Ishikawa (cell line): ENCODE measurements around the gene IQCM.
A peak's percentile ranks its signal among the peaks of the same experiment; 100 is the strongest.

Experiments
- CEBPB ChIP-seq: IDR thresholded peaks from 2 replicates; pipeline ENCODE4 v1.6.1; 2012
- CREB1 ChIP-seq: IDR thresholded peaks from 2 replicates; pipeline ENCODE4 v1.6.1; 2012; ENCODE audit warnings: low read depth
- EGR1 ChIP-seq: IDR thresholded peaks from 2 replicates; pipeline ENCODE4 v1.6.1; 2012
- EP300 ChIP-seq: IDR thresholded peaks from 2 replicates; pipeline ENCODE4 v1.6.1; 2012; ENCODE audit warnings: borderline replicate concordance
- FOXM1 ChIP-seq: IDR thresholded peaks from 2 replicates; pipeline ENCODE4 v1.6.1; 2012; ENCODE audit warnings: low read depth, borderline replicate concordance
- NFIC ChIP-seq: IDR thresholded peaks from 2 replicates; pipeline ENCODE4 v1.6.1; 2012
- RAD21 ChIP-seq: IDR thresholded peaks from 2 replicates; pipeline ENCODE4 v1.6.1; 2012; ENCODE audit warnings: low read depth
- TAF1 ChIP-seq: IDR thresholded peaks from 2 replicates; pipeline ENCODE4 v1.6.1; 2012; ENCODE audit warnings: low read depth, mild to moderate bottlenecking
- TCF12 ChIP-seq: IDR thresholded peaks from 2 replicates; pipeline ENCODE4 v1.6.1; 2012; ENCODE audit warnings: low read depth
- TEAD4 ChIP-seq: IDR thresholded peaks from 2 replicates; pipeline ENCODE4 v1.6.1; 2012
- YY1 ChIP-seq: IDR thresholded peaks from 2 replicates; pipeline ENCODE4 v1.6.1; 2012; ENCODE audit warnings: low read depth
- ZBTB7A ChIP-seq: IDR thresholded peaks from 2 replicates; pipeline ENCODE4 v1.6.1; 2012; ENCODE audit warnings: low read depth
- TF ChIP-seq, protein P1 (sequence below): IDR thresholded peaks from 2 replicates; pipeline ENCODE4 v1.6.1; 2012
- TF ChIP-seq, protein P2 (sequence below): IDR thresholded peaks from 2 replicates; pipeline ENCODE4 v1.6.1; 2012; ENCODE audit warnings: low read depth, mild to moderate bottlenecking
- TF ChIP-seq, protein P3 (sequence below): IDR thresholded peaks from 2 replicates; pipeline ENCODE4 v1.6.1; 2012

IQCM gene

GRCh38 chr4:149815743-149816142 is at the start of gene IQCM:
Gene IQCM, minus strand, starts transcription at chr4:149815843. Its CDS starts 73,152 bp downstream, at chr4:149742691.
- no peak for TF ChIP-seq EP300
- TF ChIP-seq TAF1: no peak
- TF ChIP-seq, protein P1, sequence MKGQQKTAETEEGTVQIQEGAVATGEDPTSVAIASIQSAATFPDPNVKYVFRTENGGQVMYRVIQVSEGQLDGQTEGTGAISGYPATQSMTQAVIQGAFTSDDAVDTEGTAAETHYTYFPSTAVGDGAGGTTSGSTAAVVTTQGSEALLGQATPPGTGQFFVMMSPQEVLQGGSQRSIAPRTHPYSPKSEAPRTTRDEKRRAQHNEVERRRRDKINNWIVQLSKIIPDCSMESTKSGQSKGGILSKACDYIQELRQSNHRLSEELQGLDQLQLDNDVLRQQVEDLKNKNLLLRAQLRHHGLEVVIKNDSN: no peak
- no peak for TF ChIP-seq CREB1
- TF ChIP-seq ZBTB7A: no peak
- TF ChIP-seq TEAD4: no peak
- TF ChIP-seq CEBPB: no peak
- TF ChIP-seq TCF12: no peak
- TF ChIP-seq NFIC: no peak
- TF ChIP-seq YY1: no peak
- TF ChIP-seq FOXM1: no peak
- TF ChIP-seq, protein P2, sequence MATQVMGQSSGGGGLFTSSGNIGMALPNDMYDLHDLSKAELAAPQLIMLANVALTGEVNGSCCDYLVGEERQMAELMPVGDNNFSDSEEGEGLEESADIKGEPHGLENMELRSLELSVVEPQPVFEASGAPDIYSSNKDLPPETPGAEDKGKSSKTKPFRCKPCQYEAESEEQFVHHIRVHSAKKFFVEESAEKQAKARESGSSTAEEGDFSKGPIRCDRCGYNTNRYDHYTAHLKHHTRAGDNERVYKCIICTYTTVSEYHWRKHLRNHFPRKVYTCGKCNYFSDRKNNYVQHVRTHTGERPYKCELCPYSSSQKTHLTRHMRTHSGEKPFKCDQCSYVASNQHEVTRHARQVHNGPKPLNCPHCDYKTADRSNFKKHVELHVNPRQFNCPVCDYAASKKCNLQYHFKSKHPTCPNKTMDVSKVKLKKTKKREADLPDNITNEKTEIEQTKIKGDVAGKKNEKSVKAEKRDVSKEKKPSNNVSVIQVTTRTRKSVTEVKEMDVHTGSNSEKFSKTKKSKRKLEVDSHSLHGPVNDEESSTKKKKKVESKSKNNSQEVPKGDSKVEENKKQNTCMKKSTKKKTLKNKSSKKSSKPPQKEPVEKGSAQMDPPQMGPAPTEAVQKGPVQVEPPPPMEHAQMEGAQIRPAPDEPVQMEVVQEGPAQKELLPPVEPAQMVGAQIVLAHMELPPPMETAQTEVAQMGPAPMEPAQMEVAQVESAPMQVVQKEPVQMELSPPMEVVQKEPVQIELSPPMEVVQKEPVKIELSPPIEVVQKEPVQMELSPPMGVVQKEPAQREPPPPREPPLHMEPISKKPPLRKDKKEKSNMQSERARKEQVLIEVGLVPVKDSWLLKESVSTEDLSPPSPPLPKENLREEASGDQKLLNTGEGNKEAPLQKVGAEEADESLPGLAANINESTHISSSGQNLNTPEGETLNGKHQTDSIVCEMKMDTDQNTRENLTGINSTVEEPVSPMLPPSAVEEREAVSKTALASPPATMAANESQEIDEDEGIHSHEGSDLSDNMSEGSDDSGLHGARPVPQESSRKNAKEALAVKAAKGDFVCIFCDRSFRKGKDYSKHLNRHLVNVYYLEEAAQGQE: no peak
- TF ChIP-seq RAD21: no peak
- TF ChIP-seq EGR1: no peak

DNA sequence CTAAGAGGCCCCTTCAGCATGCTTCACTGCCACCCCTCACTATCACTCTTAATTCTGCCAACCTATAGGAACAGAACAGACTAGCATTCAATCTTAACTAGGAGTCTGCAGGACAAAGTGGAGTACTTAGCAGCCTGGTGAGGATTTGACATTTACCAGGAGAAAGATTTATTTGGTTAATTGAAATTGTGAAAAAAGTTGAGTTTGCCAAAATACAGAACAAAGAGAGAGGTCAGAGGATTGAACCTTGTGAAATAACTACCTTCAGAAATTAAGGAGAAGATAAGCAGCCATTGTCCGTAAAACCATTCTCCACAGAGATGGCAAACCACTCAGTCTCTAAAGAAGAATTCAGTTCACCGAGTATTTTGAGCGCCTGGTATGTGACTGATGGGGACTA is 41.8 kb upstream of the IQCM start:
- TF ChIP-seq YY1: no peak
- no peak for TF ChIP-seq TAF1
- no peak for TF ChIP-seq FOXM1
- no peak for TF ChIP-seq CEBPB
- TF ChIP-seq, protein P2: no peak
- TF ChIP-seq RAD21: no peak
- TF ChIP-seq CREB1: no peak
- no peak for TF ChIP-seq TEAD4
- no peak for TF ChIP-seq TCF12
- TF ChIP-seq EGR1: no peak
- TF ChIP-seq EP300: no peak
- TF ChIP-seq NFIC: no peak
- TF ChIP-seq, protein P3, sequence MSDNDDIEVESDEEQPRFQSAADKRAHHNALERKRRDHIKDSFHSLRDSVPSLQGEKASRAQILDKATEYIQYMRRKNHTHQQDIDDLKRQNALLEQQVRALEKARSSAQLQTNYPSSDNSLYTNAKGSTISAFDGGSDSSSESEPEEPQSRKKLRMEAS: no peak
- TF ChIP-seq, protein P1: no peak
- TF ChIP-seq ZBTB7A: no peak

- TF ChIP-seq NFIC (peak; percentile 67), RAD21 (no peak)
Observed at GRCh38 chr4:149845743-149846142, 30.1 kb upstream of the IQCM start.

- TF ChIP-seq EP300 (no peak), NFIC (no peak)
Observed at GRCh38 chr4:149841686-149842085, 26.0 kb upstream of the IQCM start.

DNA sequence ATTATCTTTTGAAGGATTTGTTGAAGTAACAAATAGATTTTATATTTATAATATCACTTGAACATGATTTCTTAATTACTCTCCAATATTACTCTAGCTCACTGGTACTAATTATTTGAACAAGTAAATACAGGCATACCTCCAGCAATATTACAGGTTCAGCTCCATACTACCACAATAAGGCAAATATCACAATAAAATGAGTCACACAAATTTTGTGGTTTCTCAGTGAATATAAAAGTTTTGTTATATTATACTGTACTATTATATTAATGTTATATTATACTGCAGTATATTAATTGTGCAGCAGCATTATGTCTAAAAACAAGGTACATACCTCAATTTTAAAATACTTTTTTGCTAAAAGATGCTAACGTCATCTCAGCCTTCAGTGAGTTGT is 22.4 kb upstream of the IQCM start:
- TF ChIP-seq TCF12: no peak
- TF ChIP-seq TAF1: no peak
- TF ChIP-seq TEAD4: no peak
- no peak for TF ChIP-seq YY1
- no peak for TF ChIP-seq RAD21
- no peak for TF ChIP-seq EGR1

GRCh38 chr4:149836546-149836945 is 20.9 kb upstream of the IQCM start:
- TF ChIP-seq, protein P1: no peak
- TF ChIP-seq TCF12 (no peak), EP300 (no peak), NFIC (no peak), YY1 (no peak), RAD21 (no peak), FOXM1 (no peak), CREB1 (no peak), ZBTB7A (no peak), TAF1 (no peak)
- TF ChIP-seq, protein P2: no peak
